K562 (cell line): ENCODE results near the gene ZC3H10. TPM values are rescaled to one million over a fixed set of nuclear protein-coding genes. Genes with fewer than 3 reads are reported as not detected.

ENCODE experiments used
- ATAC-seq: fragments of 200-7000 bp; cut with Tn5 transposase; 3 replicates; pipeline ENCODE4 v1.9.1; 2020; ENCODE audit warnings: moderate library complexity
- BruUV-seq: library from RNA; stranded (reverse); fragments of 400-500 nt; replicated peaks from 2 replicates; lab custom pipeline; 2021; lab: Mats Ljungman, UMichigan
- CTCF ChIA-PET: fragments of 300-600 bp; formaldehyde crosslinking; extraction: SDS; loops from one replicate; lab custom pipeline; 2021; ENCODE audit warnings: low intra/inter-chr PET ratio; lab: Yijun Ruan, JAX
- POLR2A ChIA-PET: fragments of 300-600, 350-650 bp; sonication (Branson Sonifier 250); formaldehyde crosslinking; extraction: SDS; loops from one replicate; lab custom pipeline; 2021; ENCODE audit warnings: antibody characterized with exemption, inconsistent platforms; lab: Yijun Ruan, JAX
- DNase-seq, 4 experiments: peaks; one replicate each; pipeline versions ENCODE4 v3.0.0 to v3.0.0-alpha.2; 2011 to 2018; ENCODE audit warnings: low spot score in 3 of 4, mixed read lengths in 3 of 4; ENCODE audit errors: extremely low read depth in 1 of 4
- FAIRE-seq: peaks from 2 replicates; lab custom pipeline; 2011; peaks lifted over from hg19 to GRCh38; lab: Jason Lieb, UNC
- H2AFZ ChIP-seq: 2 replicates; pipeline ENCODE4 v1.6.0; 2011; ENCODE audit warnings: low read depth, low read length, control low read depth, inconsistent platforms
- H3K27ac ChIP-seq: fragments of 200-600 bp; 3 replicates; pipeline ENCODE4 v1.8.0; 2011; ENCODE audit warnings: low read depth, mild to moderate bottlenecking, control low read depth, inconsistent platforms, low read length, moderate library complexity, mixed read lengths; ENCODE audit errors: extremely low read depth
- H3K27me3 ChIP-seq, 2 experiments: fragments of 300-600 bp in 1 of 2; 2 replicates in 1 of 2; 3 replicates in 1 of 2; pipeline versions ENCODE4 v1.6.0 to v1.8.0; 2011; ENCODE audit warnings: inconsistent platforms in 2 of 2, low read length in 2 of 2, mild to moderate bottlenecking in 1 of 2, mixed read lengths in 1 of 2, moderate library complexity in 1 of 2; ENCODE audit not compliant: control insufficient read depth in 2 of 2, insufficient read depth in 2 of 2
- H3K36me3 ChIP-seq: fragments of 300-600 bp; 3 replicates; pipeline ENCODE4 v1.8.0; 2011; ENCODE audit warnings: mild to moderate bottlenecking, low read length, inconsistent platforms; ENCODE audit not compliant: control insufficient read depth, insufficient read depth
- H3K4me1 ChIP-seq, 2 experiments: fragments of 200-600 bp in 1 of 2; replicated peaks in 1 of 2; 2 replicates in 1 of 2; 3 replicates in 1 of 2; pipeline versions ENCODE4 v1.5.1 to v1.8.0; 2011; ENCODE audit warnings: inconsistent platforms in 2 of 2, low read length in 2 of 2, mild to moderate bottlenecking in 1 of 2, mixed read lengths in 1 of 2, moderate library complexity in 1 of 2; ENCODE audit not compliant: control insufficient read depth in 2 of 2, insufficient read depth in 2 of 2
- H3K4me2 ChIP-seq: 2 replicates; pipeline ENCODE4 v1.6.1; 2011; ENCODE audit warnings: low read length, control low read depth, inconsistent platforms, mixed read lengths; ENCODE audit not compliant: insufficient read depth
- H3K4me3 ChIP-seq: fragments of 200-600 bp; sonication (generic), shearing (Covaris generic); 2 replicates; pipeline ENCODE4 v1.5.1; 2016; ENCODE audit warnings: control low read depth, inconsistent platforms
- H3K79me2 ChIP-seq: fragments of 200-600 bp; 3 replicates; pipeline ENCODE4 v1.8.0; 2011; ENCODE audit warnings: low read length, inconsistent platforms; ENCODE audit not compliant: control insufficient read depth, insufficient read depth
- H3K9ac ChIP-seq, 2 experiments: 2 replicates each; pipeline versions ENCODE4 v1.6.0 to v1.6.1; 2011; ENCODE audit warnings: low read depth in 2 of 2, low read length in 2 of 2, control low read depth in 1 of 2, inconsistent platforms in 1 of 2, mild to moderate bottlenecking in 1 of 2, mixed read lengths in 1 of 2; ENCODE audit not compliant: insufficient read depth in 1 of 2
- H3K9me1 ChIP-seq: one replicate; pipeline ENCODE4 v1.6.0; 2011; ENCODE audit warnings: inconsistent platforms, mild to moderate bottlenecking, low read length, moderate library complexity; ENCODE audit not compliant: control insufficient read depth, insufficient read depth
- H3K9me3 ChIP-seq: replicated peaks from 2 replicates; pipeline ENCODE4 v1.5.1; 2011; ENCODE audit warnings: low read depth, low read length, inconsistent platforms; ENCODE audit not compliant: control insufficient read depth, insufficient read depth
- H4K20me1 ChIP-seq: replicated peaks from 2 replicates; pipeline ENCODE4 v1.6.1; 2011; ENCODE audit warnings: low read length, inconsistent platforms, mixed read lengths; ENCODE audit not compliant: control insufficient read depth, insufficient read depth
- BRD4 ChIP-seq: fragments of 200-600 bp; sonication (generic); IDR thresholded peaks from 2 replicates; pipeline ENCODE4 v1.6.1; 2017; ENCODE audit warnings: inconsistent platforms
- BRD9 ChIP-seq: fragments of 450-650 bp; IDR thresholded peaks from 2 replicates; pipeline ENCODE4 v1.6.1; 2018; ENCODE audit warnings: low read depth; ENCODE audit not compliant: partially characterized antibody
- CREB1 ChIP-seq, 2 experiments: sonication (generic) in 1 of 2; formaldehyde crosslinking in 1 of 2; IDR thresholded peaks; 2 replicates each; pipeline versions ENCODE4 v1.6.1 to v1.8.0; 2012 to 2022; ENCODE audit warnings: inconsistent platforms in 1 of 2, mild to moderate bottlenecking in 1 of 2, missing genetic modification reagents in 1 of 2, moderate library complexity in 1 of 2
- DMBX1 ChIP-seq: fragments of 250-450 bp; sonication (Bioruptor Pico); IDR thresholded peaks from 2 replicates; pipeline ENCODE4 v1.8.0; 2022; ENCODE audit warnings: inconsistent platforms, mild to moderate bottlenecking, moderate library complexity, borderline replicate concordance
- DPF2 ChIP-seq: fragments of 450-650 bp; IDR thresholded peaks from 2 replicates; pipeline ENCODE4 v1.6.1; 2016
- ELF1 ChIP-seq: fragments of 200-800 bp; sonication (Bioruptor generic); IDR thresholded peaks from 2 replicates; pipeline ENCODE4 v1.6.1; 2016; ENCODE audit warnings: missing genetic modification characterization, missing compliant biosample characterization
- ETS2 ChIP-seq: IDR thresholded peaks from 2 replicates; pipeline ENCODE4 v1.6.1; 2016; ENCODE audit warnings: borderline replicate concordance, missing genetic modification characterization, mild to moderate bottlenecking, moderate library complexity, missing compliant biosample characterization; ENCODE audit not compliant: poor library complexity, severe bottlenecking
- EWSR1 ChIP-seq: fragments of 450-650 bp; IDR thresholded peaks from 2 replicates; pipeline ENCODE4 v1.6.1; 2018; ENCODE audit warnings: borderline replicate concordance, mild to moderate bottlenecking, low read depth, moderate library complexity; ENCODE audit not compliant: partially characterized antibody
- HMBOX1 ChIP-seq: sonication (generic); IDR thresholded peaks from 2 replicates; pipeline ENCODE4 v1.6.1; 2016
- MCM5 ChIP-seq: fragments of 450-650 bp; IDR thresholded peaks from 2 replicates; pipeline ENCODE4 v1.6.1; 2016; ENCODE audit warnings: low read depth
- MYNN ChIP-seq, 2 experiments: sonication (generic); formaldehyde crosslinking in 1 of 2; IDR thresholded peaks; 2 replicates each; pipeline versions ENCODE4 v1.5.0 to v1.6.1; 2016 to 2020; ENCODE audit warnings: antibody characterized with exemption in 1 of 2, missing genetic modification reagents in 1 of 2
- RAD21 ChIP-seq, 2 experiments: fragments of 250-450 bp in 1 of 2; fragments of 450-650 bp in 1 of 2; sonication (Bioruptor Pico) in 1 of 2; formaldehyde crosslinking in 1 of 2; IDR thresholded peaks in 1 of 2; conservative IDR thresholded peaks in 1 of 2; 2 replicates each; pipeline versions ENCODE4 v1.4.0 to v1.8.0; 2020 to 2022; ENCODE audit warnings: mild to moderate bottlenecking in 2 of 2, moderate library complexity in 1 of 2
- RFX1 ChIP-seq: fragments of 450-650 bp; IDR thresholded peaks from 2 replicates; pipeline ENCODE4 v1.6.1; 2016; ENCODE audit warnings: mild to moderate bottlenecking, moderate library complexity
- SAP30 ChIP-seq: fragments of 200-600 bp; sonication (generic); IDR thresholded peaks from 2 replicates; pipeline ENCODE4 v1.6.1; 2012; ENCODE audit warnings: borderline replicate concordance, low read depth, mild to moderate bottlenecking, moderate library complexity, low read length, control low read depth, inconsistent platforms; ENCODE audit not compliant: insufficient read depth, poor library complexity, severe bottlenecking
- SP2 ChIP-seq: IDR thresholded peaks from 2 replicates; pipeline ENCODE4 v1.6.1; 2011; ENCODE audit warnings: mild to moderate bottlenecking, low read depth, low read length, moderate library complexity; ENCODE audit not compliant: poor library complexity, severe bottlenecking; ENCODE audit errors: extremely low read depth
- SRSF7 ChIP-seq: fragments of 200-400 bp; formaldehyde crosslinking; optimal IDR thresholded peaks from 2 replicates; pipeline ENCODE3; 2017; ENCODE audit warnings: mild to moderate bottlenecking, low read depth, low read length
- TARDBP ChIP-seq: fragments of 450-650 bp; IDR thresholded peaks from 2 replicates; pipeline ENCODE4 v1.6.1; 2016
- XRCC4 ChIP-seq: IDR thresholded peaks from one replicate; pipeline ENCODE4 v1.6.1; 2011; ENCODE audit not compliant: insufficient read depth, insufficient read length; ENCODE audit errors: extremely low read depth
- ZNF174 ChIP-seq: fragments of 250-450 bp; sonication (Bioruptor Pico); IDR thresholded peaks from 2 replicates; pipeline ENCODE4 v1.4.0; 2020; ENCODE audit warnings: mild to moderate bottlenecking
- ZNF224 ChIP-seq: sonication (generic); formaldehyde crosslinking; IDR thresholded peaks from 2 replicates; pipeline ENCODE4 v1.8.0; 2022; ENCODE audit warnings: mild to moderate bottlenecking, missing genetic modification reagents
- ZNF586 ChIP-seq: fragments of 450-650 bp; formaldehyde crosslinking; conservative IDR thresholded peaks from 2 replicates; pipeline ENCODE4 v1.4.0; 2020; ENCODE audit warnings: mild to moderate bottlenecking, moderate library complexity
- WGBS: fragments of 100-300 bp; shearing (Covaris generic); methylation state at CpG from one replicate; pipeline ENCODE4 v1.1.6; 2016; ENCODE audit warnings: low coverage, mixed read lengths; ENCODE audit not compliant: insufficient coverage; ENCODE audit errors: missing lambda C conversion rate; 5-methylcytosine and 5-hydroxymethylcytosine counted together
- in situ Hi-C: fragments of 300-500 bp; cut with MboI; formaldehyde crosslinking; loops from 4 replicates; pipeline ENCODE4 v1.15.0; 2018; ENCODE audit warnings: inconsistent platforms, mixed read lengths
- intact Hi-C: fragments of 100-400 bp; cut with micrococcal nuclease; formaldehyde crosslinking; loops from 2 replicates; pipeline ENCODE4 v1.14.2; 2022
- polyA plus RNA-seq, 8 experiments: library from polyadenylated mRNA; depleted of rRNA in 4 of 8; stranded (reverse) in 5 of 8; unstranded in 3 of 8; fragments of >200 nt; fragmentation: Nextera tagmentation in 2 of 8; fragmentation: Illumina TruSeq in 1 of 8; extraction: Ambion mirVana in 2 of 8; extraction: Trizol in 1 of 8; gene quantifications; 2 replicates each; pipeline versions ENCODE4 v1.2.1 to v1.2.3, GENCODE V29; 2011 to 2014; ENCODE audit warnings: inconsistent platforms in 1 of 8, missing spikeins in 1 of 8
- total RNA-seq, 7 experiments: library from RNA; depleted of rRNA in 6 of 7; stranded (reverse); fragments of >200 nt in 6 of 7; fragmentation: Illumina TruSeq in 2 of 7; extraction: Trizol in 2 of 7; gene quantifications; 2 replicates each; pipeline versions ENCODE4 v1.2.1 to v1.2.3, GENCODE V29; 2011 to 2021; ENCODE audit warnings: low replicate concordance in 1 of 7

ZC3H10 gene
- total and polyA plus RNA-seq, 9 of the 15 experiments (the other 6 are each of a cell fraction or from before 2014, with no cell fraction given) = 0.31 to 4.1 (median 1.6) TPM

- H3K9ac ChIP-seq = peak within 1 kb of the TSS; percentile 93 to 98
- FAIRE-seq = peak; percentile 98
- under 1% methylated on average over 29 of the region's 30 CpGs for WGBS
- intact Hi-C loops (loop anchor here (1.0 to 5.0 kb wide), 2 partner anchors 31 to 41 kb away; partner anchors contain the start of genes RPL41 and ZC3H10), in situ Hi-C loops (no loop called here)
- peak within 1 kb of the TSS; percentile 80 for H3K4me2 ChIP-seq
- H3K9me3 ChIP-seq = no peaks in the 10 kb centered on the region
- H3K4me1 ChIP-seq = peaks cover 40 to 52% of the 10 kb centered on the region in 2 experiments; a peak in 4 of 5 replicates
- ChIA-PET CTCF (interaction anchor here (0.7 to 2.6 kb wide), 3 partner anchors 32 to 112 kb away, joined by 3 to 7 read pairs (median 6); no protein-coding TSS in a partner anchor), POLR2A (interaction anchor here (0.6 to 8.9 kb wide), 18 partner anchors 8 to 230 kb away, joined by 3 to 124 read pairs (median 5); partner anchors contain the start of genes ERBB3, ESYT1, PA2G4 and RNF41)
- peak; percentile 81 for ATAC-seq
- BruUV-seq = TSS peak; percentile 61
- H3K79me2 ChIP-seq = peaks cover 46% of the 10 kb centered on the region
- peak within 1 kb of the TSS; percentile 86 for H2AFZ ChIP-seq
- DNase-seq = peak; percentile 89 to 99 (median 94)
- peaks cover 57% of the 10 kb centered on the region for H3K36me3 ChIP-seq
- no peaks in the 10 kb centered on the region for H3K27me3 ChIP-seq
- peak within 1 kb of the TSS; percentile 90 for H3K4me3 ChIP-seq
- H3K9me1 ChIP-seq = peaks cover 3% of the 10 kb centered on the region
- H3K27ac ChIP-seq = peak within 1 kb of the TSS; percentile 98
- peaks cover 34% of the 10 kb centered on the region; the same call in 1 of the 2 replicates for H4K20me1 ChIP-seq
- TF ChIP-seq ETS2 (tag) = no peak
- peak; percentile 64 for TF ChIP-seq HMBOX1
- TF ChIP-seq RAD21 (CRISPR knock-in tag; conservative IDR thresholded peaks at IDR 0.05 in 1 of 2, IDR thresholded peaks at IDR 0.05 in 1 of 2) = peak in 1 of 2 experiments; percentile 17; a peak in 1 of 4 replicates
- TF ChIP-seq TARDBP = no peak
- peak; percentile 81 for TF ChIP-seq BRD9
- TF ChIP-seq RFX1 = no peak
- TF ChIP-seq ZNF224 (CRISPR knock-in tag) = no peak
- TF ChIP-seq ELF1 (tag) = no peak; the same call in 1 of the 2 replicates
- no peak for TF ChIP-seq MCM5
- TF ChIP-seq ZNF586 (CRISPR knock-in tag) = no peak
- TF ChIP-seq BRD4 = peak; percentile 88; the same call in 1 of the 2 replicates
- no peak for TF ChIP-seq EWSR1
- TF ChIP-seq ZNF174 = no peak
- no peak for TF ChIP-seq XRCC4
- TF ChIP-seq MYNN (IDR thresholded peaks at IDR 0.05) = 0 out of 2 replicates have a peak, but pooled peaks have one; percentile 16
- no peak for TF ChIP-seq MYNN (CRISPR knock-in tag; IDR thresholded peaks at IDR 0.05)
- TF ChIP-seq CREB1 (IDR thresholded peaks at IDR 0.05) = peak; percentile 82
- TF ChIP-seq CREB1 (CRISPR knock-in tag; IDR thresholded peaks at IDR 0.05) = peak; percentile 88
- TF ChIP-seq SAP30 = no peak
- peak; percentile 72 for TF ChIP-seq DPF2
- no peak for TF ChIP-seq SRSF7
- TF ChIP-seq DMBX1 (CRISPR knock-in tag) = no peak
- no peak for TF ChIP-seq SP2
Observed at GRCh38 chr12:56158029-56158925, 40.2 kb downstream of the ZC3H10 start, which contains the start of gene MYL6. Gene MYL6 (plus strand): TSS chr12:56158359. CDS start chr12:56158402, 43 bp downstream.
